ENCODE measurements around the gene CCDC102A. TPM values are rescaled to one million over a fixed set of nuclear protein-coding genes. Genes with fewer than 3 reads are reported as not detected.
A peak's percentile ranks its signal among the peaks of the same experiment; 100 is the strongest.

CCDC102A gene
- polyA plus RNA-seq, 3 donors: not detected

- Histone ChIP-seq H3K4me1 (ENCODE audit: control insufficient read depth in 1 of 2, insufficient read depth in 2 of 2, low read length in 2 of 2) (peaks cover 53 to 55% of the 10 kb centered on the region in 2 donors), H2AFZ (ENCODE audit: insufficient read depth, low read depth, low read length, poor library complexity, severe bottlenecking) (no peak overlapping the region), H3K36me3 (replicated peaks in 1 of 2; ENCODE audit: control insufficient read depth in 1 of 2, insufficient read depth in 2 of 2, low read length in 2 of 2) (no peaks in the 10 kb centered on the region), H3K27ac (ENCODE audit: low read depth in 1 of 2, low read length in 2 of 2) (no peak overlapping the region), H3K79me2 (ENCODE audit: insufficient read depth, low read length) (no peaks in the 10 kb centered on the region), H3K9ac (ENCODE audit: insufficient read depth, low read length, poor library complexity, severe bottlenecking) (no peak overlapping the region), H3K27me3 (ENCODE audit: control insufficient read depth in 2 of 2, insufficient read depth in 2 of 2, low read length in 2 of 2) (peaks cover 14 to 56% of the 10 kb centered on the region in 2 donors), H4K20me1 (ENCODE audit: insufficient read depth, low read length) (peaks cover 18% of the 10 kb centered on the region), H3K9me3 (replicated peaks in 1 of 2; ENCODE audit: control insufficient read depth in 1 of 2, insufficient read depth in 1 of 2, low read length in 2 of 2) (no peaks in the 10 kb centered on the region), H3K4me3 (replicated peaks in 1 of 3; ENCODE audit: low read depth in 2 of 3, low read length in 3 of 3) (peak overlapping the region in 1 of 3 experiments; percentile 65), H3K4me2 (replicated peaks; ENCODE audit: extremely low read depth, low read length, poor library complexity, severe bottlenecking) (peak overlapping the region; percentile 68)
- peaks cover 4 to 16% of the 10 kb centered on the region in 2 donors for H3K36me3 Mint-ChIP-seq
- DNase-seq: peak; percentile 80 to 95 (median 87)
- TF ChIP-seq, protein P1, sequence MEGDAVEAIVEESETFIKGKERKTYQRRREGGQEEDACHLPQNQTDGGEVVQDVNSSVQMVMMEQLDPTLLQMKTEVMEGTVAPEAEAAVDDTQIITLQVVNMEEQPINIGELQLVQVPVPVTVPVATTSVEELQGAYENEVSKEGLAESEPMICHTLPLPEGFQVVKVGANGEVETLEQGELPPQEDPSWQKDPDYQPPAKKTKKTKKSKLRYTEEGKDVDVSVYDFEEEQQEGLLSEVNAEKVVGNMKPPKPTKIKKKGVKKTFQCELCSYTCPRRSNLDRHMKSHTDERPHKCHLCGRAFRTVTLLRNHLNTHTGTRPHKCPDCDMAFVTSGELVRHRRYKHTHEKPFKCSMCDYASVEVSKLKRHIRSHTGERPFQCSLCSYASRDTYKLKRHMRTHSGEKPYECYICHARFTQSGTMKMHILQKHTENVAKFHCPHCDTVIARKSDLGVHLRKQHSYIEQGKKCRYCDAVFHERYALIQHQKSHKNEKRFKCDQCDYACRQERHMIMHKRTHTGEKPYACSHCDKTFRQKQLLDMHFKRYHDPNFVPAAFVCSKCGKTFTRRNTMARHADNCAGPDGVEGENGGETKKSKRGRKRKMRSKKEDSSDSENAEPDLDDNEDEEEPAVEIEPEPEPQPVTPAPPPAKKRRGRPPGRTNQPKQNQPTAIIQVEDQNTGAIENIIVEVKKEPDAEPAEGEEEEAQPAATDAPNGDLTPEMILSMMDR (IDR thresholded peaks at IDR 0.05): no peak
- H3K27ac Mint-ChIP-seq: peak overlapping the region; percentile 72 to 89 (median 85)
- H3K4me3 Mint-ChIP-seq: peak overlapping the region; percentile 71 to 80
- peaks cover 58% of the 10 kb centered on the region for H3K4me1 Mint-ChIP-seq
- intact Hi-C loops (cut with micrococcal nuclease): no loop called here
- peaks cover 57 to 72% (median 63%) of the 10 kb centered on the region in 3 donors for H3K27me3 Mint-ChIP-seq (ENCODE audit: low read depth in 3 of 3)
- H3K9me3 Mint-ChIP-seq: peaks cover 0 to 7% (median 2%) of the 10 kb centered on the region in 7 donors
- WGBS (ENCODE audit: insufficient coverage): 0% methylated on average over 2 of the region's 4 CpGs
Measured at GRCh38 chr16:57544124-57544653, 7.8 kb upstream of the CCDC102A start.

GRCh38 chr16:57541754-57542435 lies 5.5 kb upstream of the CCDC102A start:
- Histone ChIP-seq H4K20me1 (ENCODE audit: insufficient read depth, low read length) (peaks cover 25% of the 10 kb centered on the region), H3K4me3 (replicated peaks in 1 of 3; ENCODE audit: low read depth in 2 of 3, low read length in 3 of 3) (peak overlapping the region in 1 of 3 experiments; percentile 65), H3K27me3 (ENCODE audit: control insufficient read depth in 2 of 2, insufficient read depth in 2 of 2, low read length in 2 of 2) (peaks cover 18 to 64% of the 10 kb centered on the region in 2 donors), H3K36me3 (replicated peaks in 1 of 2; ENCODE audit: control insufficient read depth in 1 of 2, insufficient read depth in 2 of 2, low read length in 2 of 2) (no peaks in the 10 kb centered on the region), H3K9me3 (replicated peaks in 1 of 2; ENCODE audit: control insufficient read depth in 1 of 2, insufficient read depth in 1 of 2, low read length in 2 of 2) (no peaks in the 10 kb centered on the region), H2AFZ (ENCODE audit: insufficient read depth, low read depth, low read length, poor library complexity, severe bottlenecking) (no peak overlapping the region), H3K4me2 (replicated peaks; ENCODE audit: extremely low read depth, low read length, poor library complexity, severe bottlenecking) (peak overlapping the region; percentile 68), H3K4me1 (ENCODE audit: control insufficient read depth in 1 of 2, insufficient read depth in 2 of 2, low read length in 2 of 2) (peaks cover 67 to 77% of the 10 kb centered on the region in 2 donors), H3K27ac (ENCODE audit: low read depth in 1 of 2, low read length in 2 of 2) (no peak overlapping the region), H3K79me2 (ENCODE audit: insufficient read depth, low read length) (no peaks in the 10 kb centered on the region), H3K9ac (ENCODE audit: insufficient read depth, low read length, poor library complexity, severe bottlenecking) (no peak overlapping the region)
- H3K27ac Mint-ChIP-seq: peak overlapping the region in 3 of 7 donors; percentile 70 to 84 (median 78)
- DNase-seq: no peak
- H3K9me3 Mint-ChIP-seq: peaks cover 0 to 11% (median 0%) of the 10 kb centered on the region in 7 donors
- peaks cover 4 to 10% of the 10 kb centered on the region in 2 donors for H3K36me3 Mint-ChIP-seq
- H3K27me3 Mint-ChIP-seq (ENCODE audit: low read depth in 3 of 3): peaks cover 62 to 74% (median 71%) of the 10 kb centered on the region in 3 donors
- peaks cover 76% of the 10 kb centered on the region for H3K4me1 Mint-ChIP-seq
- peak overlapping the region; percentile 71 to 80 for H3K4me3 Mint-ChIP-seq
- intact Hi-C loops (cut with micrococcal nuclease): no loop called here
- TF ChIP-seq, protein P1 (IDR thresholded peaks at IDR 0.05): no peak
- 68% methylated on average over 4 of the region's 4 CpGs for WGBS (ENCODE audit: insufficient coverage)
